A549 (cell line): ENCODE measurements around the gene IQSEC3. TPM values are rescaled to one million over a fixed set of nuclear protein-coding genes. Genes with fewer than 3 reads are reported as not detected.
"Not testable (repeated sequence)": the region's sequence is repeated elsewhere in the genome, so short reads cannot be mapped to it uniquely, and the experiment has no call there.

Experiments
- ATAC-seq, 2 experiments: fragments of 200-7000 bp in 1 of 2; fragments of >200 bp in 1 of 2; cut with Nextera tagmentation in 1 of 2; cut with Tn5 transposase in 1 of 2; 3 replicates each; pipeline versions ENCODE4 v1.8.0 to v1.9.1; 2018 to 2020; ENCODE audit warnings: mild to moderate bottlenecking in 1 of 2, moderate library complexity in 1 of 2
- CTCF ChIA-PET: fragments of 300-600 bp; sonication (Branson Sonifier 250); formaldehyde crosslinking; extraction: SDS; loops from one replicate; lab custom pipeline; 2021; ENCODE audit warnings: antibody characterized with exemption, inconsistent platforms; lab: Yijun Ruan, JAX
- POLR2A ChIA-PET: fragments of 350-600 bp; formaldehyde crosslinking; extraction: SDS; loops from one replicate; lab custom pipeline; 2021; ENCODE audit warnings: antibody characterized with exemption, inconsistent platforms; lab: Yijun Ruan, JAX
- DNase-seq, 2 experiments: peaks; one replicate each; pipeline versions ENCODE4 v3.0.0 to v3.0.0-alpha.2; 2011 to 2016; ENCODE audit warnings: low read depth in 1 of 2, low spot score in 1 of 2
- FAIRE-seq: peaks from 2 replicates; lab custom pipeline; 2011; peaks lifted over from hg19 to GRCh38; lab: Jason Lieb, UNC
- H3K27ac ChIP-seq, 2 experiments: fragments of >200 bp; sonication (Bioruptor Twin); formaldehyde crosslinking; 3 replicates each; pipeline ENCODE4 v1.5.1; 2016 to 2017
- H3K4me1 ChIP-seq: fragments of >200 bp; sonication (Bioruptor Twin); formaldehyde crosslinking; 3 replicates; pipeline ENCODE4 v1.6.1; 2016
- H3K4me2 ChIP-seq: fragments of >200 bp; sonication (Bioruptor Twin); formaldehyde crosslinking; 3 replicates; pipeline ENCODE4 v1.6.1; 2016
- H3K4me3 ChIP-seq: fragments of >200 bp; sonication (Bioruptor Twin); formaldehyde crosslinking; 3 replicates; pipeline ENCODE4 v1.5.1; 2016
- H3K9me3 ChIP-seq: fragments of >200 bp; sonication (Bioruptor Twin); formaldehyde crosslinking; 3 replicates; pipeline ENCODE4 v1.6.1; 2016
- CBX2 ChIP-seq: fragments of 200-600 bp; sonication (generic); IDR thresholded peaks from 2 replicates; pipeline ENCODE4 v1.6.1; 2016; ENCODE audit warnings: low read depth, mild to moderate bottlenecking, borderline replicate concordance
- CHD4 ChIP-seq: fragments of 200-600 bp; sonication (generic); IDR thresholded peaks from 2 replicates; pipeline ENCODE4 v1.6.1; 2016; ENCODE audit warnings: antibody characterized with exemption, mild to moderate bottlenecking, borderline replicate concordance
- EHMT2 ChIP-seq: fragments of 200-600 bp; sonication (generic); IDR thresholded peaks from 2 replicates; pipeline ENCODE4 v1.6.1; 2016; ENCODE audit warnings: antibody characterized with exemption, low read depth, mild to moderate bottlenecking, moderate library complexity
- FOSB ChIP-seq: fragments of 250-450 bp; sonication (Bioruptor Pico); IDR thresholded peaks from 2 replicates; pipeline ENCODE4 v1.5.0; 2020; ENCODE audit warnings: mild to moderate bottlenecking, moderate library complexity
- GATA3 ChIP-seq: IDR thresholded peaks from 2 replicates; pipeline ENCODE4 v1.6.1; 2012; ENCODE audit warnings: borderline replicate concordance
- HEYL ChIP-seq: fragments of 250-450 bp; sonication (Bioruptor Pico); IDR thresholded peaks from 2 replicates; pipeline ENCODE4 v1.8.0; 2021; ENCODE audit warnings: mild to moderate bottlenecking, moderate library complexity
- HOXB13 ChIP-seq: fragments of 250-450 bp; sonication (Bioruptor Pico); IDR thresholded peaks from 2 replicates; pipeline ENCODE4 v1.5.0; 2020; ENCODE audit warnings: low read depth, mild to moderate bottlenecking, moderate library complexity
- KDM5A ChIP-seq: fragments of 200-600 bp; sonication (generic); IDR thresholded peaks from 2 replicates; pipeline ENCODE4 v1.6.1; 2016; ENCODE audit warnings: antibody characterized with exemption, mild to moderate bottlenecking
- MAFK ChIP-seq: fragments of 450-650 bp; IDR thresholded peaks from 2 replicates; pipeline ENCODE4 v1.6.1; 2014; ENCODE audit not compliant: partially characterized antibody
- MYC ChIP-seq: IDR thresholded peaks from 2 replicates; pipeline ENCODE4 v1.6.1; 2012; ENCODE audit warnings: mild to moderate bottlenecking, inconsistent platforms, low read length, improper control_type of control experiment, borderline replicate concordance
- NFE2L2 ChIP-seq: fragments of 150-350 bp; conservative IDR thresholded peaks from 2 replicates; pipeline ENCODE4 v1.6.1; 2014; ENCODE audit warnings: low read length
- NPAS2 ChIP-seq: fragments of 250-450 bp; sonication (Bioruptor Pico); IDR thresholded peaks from 2 replicates; pipeline ENCODE4 v1.8.0; 2022; ENCODE audit warnings: mild to moderate bottlenecking, moderate library complexity, borderline replicate concordance
- RCOR1 ChIP-seq: fragments of 150-350 bp; IDR thresholded peaks from 2 replicates; pipeline ENCODE4 v1.6.1; 2014; ENCODE audit warnings: antibody characterized with exemption, low read length, low read depth
- TP53 ChIP-seq: fragments of 250-450 bp; sonication (Bioruptor Pico); IDR thresholded peaks from 2 replicates; pipeline ENCODE4 v1.5.0; 2021; ENCODE audit warnings: mild to moderate bottlenecking, moderate library complexity
- ZC3H11A ChIP-seq: fragments of 450-650 bp; IDR thresholded peaks from 2 replicates; pipeline ENCODE4 v1.6.1; 2014; ENCODE audit warnings: antibody characterized with exemption, mild to moderate bottlenecking
- WGBS: methylation state at CpG from one replicate; pipeline ENCODE4 v1.1.6; 2017; ENCODE audit errors: missing lambda C conversion rate; 5-methylcytosine and 5-hydroxymethylcytosine counted together
- polyA plus RNA-seq, 4 experiments: library from polyadenylated mRNA; depleted of rRNA in 3 of 4; stranded (reverse); fragments of >200 nt; fragmentation: RNase III in 1 of 4; extraction: RNeasy Plus Mini Kit Qiagen cat#74134 plus additional on column Dnase treatment in 1 of 4; gene quantifications; 2 replicates in 3 of 4; 3 replicates in 1 of 4; pipeline ENCODE4 v1.2.3, GENCODE V29; 2011 to 2017
- TF ChIP-seq, protein P1 (sequence below): IDR thresholded peaks from 2 replicates; pipeline ENCODE4 v1.6.1; 2012; ENCODE audit warnings: low read depth, borderline replicate concordance
- TF ChIP-seq, protein P2 (sequence below): fragments of >200 bp; sonication (Bioruptor Twin); formaldehyde crosslinking; IDR thresholded peaks from 3 replicates; pipeline ENCODE4 v1.6.1; 2016
- TF ChIP-seq, protein P3 (sequence below): fragments of >200 bp; sonication (Bioruptor Twin); formaldehyde crosslinking; IDR thresholded peaks from 3 replicates; pipeline ENCODE4 v1.5.1; 2016
- TF ChIP-seq, protein P4 (sequence below): fragments of 450-650 bp; IDR thresholded peaks from 2 replicates; pipeline ENCODE4 v1.6.1; 2014; ENCODE audit warnings: antibody characterized with exemption
- TF ChIP-seq, protein P5 (sequence below): fragments of >200 bp; sonication (Bioruptor Twin); formaldehyde crosslinking; IDR thresholded peaks from 2 replicates; pipeline ENCODE4 v1.6.1; 2016

Gene IQSEC3
- polyA plus RNA-seq, 2 of the 4 experiments (the other 2 are of a cell fraction): not detected

DNA sequence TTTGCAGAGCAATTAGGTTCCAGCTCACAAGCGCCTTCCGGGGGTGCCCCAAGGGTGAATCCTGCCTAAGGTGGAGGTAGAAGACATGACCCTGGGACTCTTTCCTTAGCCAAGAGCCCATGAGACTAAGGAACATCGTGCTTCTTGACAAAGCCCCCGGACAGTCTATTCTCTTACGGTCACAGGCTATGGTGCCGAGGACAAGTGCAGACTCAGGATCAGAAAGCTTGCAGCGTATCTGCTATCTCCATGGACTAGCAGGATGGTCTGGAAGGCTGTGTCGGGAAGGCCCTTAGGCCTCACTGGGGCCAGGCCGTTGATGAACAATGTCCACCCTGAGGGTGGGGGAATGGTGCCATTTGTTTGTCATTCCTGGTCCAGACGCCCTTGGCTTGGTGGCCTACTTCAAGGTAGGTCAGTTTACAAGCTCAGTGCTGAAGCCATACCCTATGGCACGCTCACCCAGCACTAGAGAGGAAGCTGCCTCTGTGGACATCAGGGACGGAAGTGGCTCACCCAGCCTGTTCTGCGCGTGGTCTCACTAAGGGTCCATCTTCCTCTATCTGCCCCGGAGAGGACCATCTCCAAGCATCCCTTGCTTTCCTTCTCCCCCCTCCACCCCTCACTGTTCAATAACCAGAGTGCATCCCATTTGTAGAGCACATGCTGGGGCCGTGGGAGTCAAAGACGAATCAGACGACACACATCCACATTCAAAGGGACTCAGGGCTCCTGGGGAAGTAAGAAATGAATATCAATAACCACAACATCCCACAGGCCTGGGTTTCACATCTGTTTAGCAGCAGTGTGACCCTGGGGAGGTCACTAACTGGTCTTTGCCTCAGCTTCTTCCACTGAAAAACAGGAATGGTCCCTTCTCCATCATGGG is 45.0 kb upstream of the IQSEC3 start:
- TF ChIP-seq TP53 (CRISPR knock-in tag): no peak
- no peak for TF ChIP-seq KDM5A
- TF ChIP-seq ZC3H11A: no peak
- TF ChIP-seq NPAS2 (CRISPR knock-in tag): no peak
- TF ChIP-seq CHD4: no peak
- no peak for TF ChIP-seq HEYL (CRISPR knock-in tag)
- TF ChIP-seq FOSB (CRISPR knock-in tag): 0 out of 2 replicates have a peak, but pooled peaks have one; percentile 41
- TF ChIP-seq HOXB13 (CRISPR knock-in tag): no peak
- TF ChIP-seq MAFK: no peak
- CTCF ChIA-PET: no interaction called here
- Histone ChIP-seq H3K4me1 (no peaks in the 10 kb centered on the region), H3K27ac (no peak overlapping the region), H3K9me3 (no peaks in the 10 kb centered on the region), H3K4me2 (no peak overlapping the region), H3K4me3 (no peak overlapping the region)
- DNase-seq: no peak
- peak; percentile 65 to 73 for ATAC-seq
- POLR2A ChIA-PET: no interaction called here
- 82% methylated on average over 18 of the region's 18 CpGs for WGBS
- no peak for FAIRE-seq

DNA sequence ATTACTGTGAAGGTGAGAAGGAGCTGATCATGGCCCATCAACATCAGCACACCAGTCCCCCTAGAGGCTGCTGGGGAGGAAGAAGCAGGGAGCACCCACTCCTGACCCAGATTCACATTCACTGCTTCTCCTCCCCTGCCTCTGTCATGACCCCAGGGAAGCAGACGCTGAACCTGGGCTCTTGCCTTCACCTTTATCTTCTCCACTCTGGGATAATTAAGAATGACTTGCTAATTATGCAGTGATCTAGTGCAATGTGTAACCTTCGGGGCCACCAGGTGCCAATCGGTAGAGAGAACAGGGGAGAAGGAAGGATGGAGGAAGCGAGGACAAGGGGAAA is 44.4 kb upstream of the IQSEC3 start:
- H3K4me2 ChIP-seq: no peak overlapping the region
- H3K9me3 ChIP-seq: no peaks in the 10 kb centered on the region
- ChIA-PET CTCF (no interaction called here), POLR2A (no interaction called here)
- TF ChIP-seq CHD4 (no peak), GATA3 (no peak), NFE2L2 (peak; percentile 83)
- FAIRE-seq (no peak), ATAC-seq (peak; percentile 80 to 86), DNase-seq (no peak)
- H3K4me3 ChIP-seq: no peak overlapping the region
- H3K27ac ChIP-seq: no peak overlapping the region
- WGBS: 81% methylated on average over 4 of the region's 4 CpGs
- no peaks in the 10 kb centered on the region for H3K4me1 ChIP-seq

DNA sequence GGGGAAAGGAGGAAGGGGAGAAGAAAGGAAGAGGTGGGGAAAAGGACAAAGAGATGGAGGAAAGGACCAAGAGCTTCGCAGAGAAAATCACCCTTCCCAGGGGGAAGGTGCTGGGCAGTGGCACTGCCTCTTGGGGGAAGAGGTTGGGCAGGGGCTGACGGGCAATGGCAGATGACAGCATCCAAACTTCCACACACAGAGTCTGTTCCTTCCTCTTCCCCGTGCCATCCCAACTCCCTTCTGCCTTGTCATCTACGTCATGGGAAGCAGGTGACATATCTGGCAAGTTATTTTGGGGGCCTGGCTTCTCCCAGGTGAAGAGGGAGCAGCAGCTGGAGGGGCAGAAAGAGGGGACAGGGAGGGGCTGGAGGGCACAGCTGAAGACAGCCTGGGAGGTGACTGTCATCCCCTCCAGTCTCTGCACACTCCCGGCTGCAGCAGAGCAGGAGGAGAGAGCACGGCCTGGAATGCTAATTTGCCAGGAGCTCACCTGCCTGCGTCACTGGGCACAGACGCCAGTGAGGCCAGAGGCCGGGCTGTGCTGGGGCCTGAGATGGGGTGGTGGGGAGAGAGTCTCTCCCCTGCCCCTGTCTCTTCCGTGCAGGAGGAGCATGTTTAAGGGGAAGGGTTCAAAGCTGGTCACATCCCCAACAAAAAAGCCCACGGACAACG is 43.9 kb upstream of the IQSEC3 start:
- TF ChIP-seq, protein P1, sequence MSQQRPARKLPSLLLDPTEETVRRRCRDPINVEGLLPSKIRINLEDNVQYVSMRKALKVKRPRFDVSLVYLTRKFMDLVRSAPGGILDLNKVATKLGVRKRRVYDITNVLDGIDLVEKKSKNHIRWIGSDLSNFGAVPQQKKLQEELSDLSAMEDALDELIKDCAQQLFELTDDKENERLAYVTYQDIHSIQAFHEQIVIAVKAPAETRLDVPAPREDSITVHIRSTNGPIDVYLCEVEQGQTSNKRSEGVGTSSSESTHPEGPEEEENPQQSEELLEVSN: no peak
- TF ChIP-seq, protein P2, sequence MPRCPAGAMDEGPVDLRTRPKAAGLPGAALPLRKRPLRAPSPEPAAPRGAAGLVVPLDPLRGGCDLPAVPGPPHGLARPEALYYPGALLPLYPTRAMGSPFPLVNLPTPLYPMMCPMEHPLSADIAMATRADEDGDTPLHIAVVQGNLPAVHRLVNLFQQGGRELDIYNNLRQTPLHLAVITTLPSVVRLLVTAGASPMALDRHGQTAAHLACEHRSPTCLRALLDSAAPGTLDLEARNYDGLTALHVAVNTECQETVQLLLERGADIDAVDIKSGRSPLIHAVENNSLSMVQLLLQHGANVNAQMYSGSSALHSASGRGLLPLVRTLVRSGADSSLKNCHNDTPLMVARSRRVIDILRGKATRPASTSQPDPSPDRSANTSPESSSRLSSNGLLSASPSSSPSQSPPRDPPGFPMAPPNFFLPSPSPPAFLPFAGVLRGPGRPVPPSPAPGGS: no peak
- TF ChIP-seq MYC (no peak), TP53 (CRISPR knock-in tag) (no peak), EHMT2 (no peak), CBX2 (no peak), RCOR1 (no peak), CHD4 (no peak)
- TF ChIP-seq, protein P3, sequence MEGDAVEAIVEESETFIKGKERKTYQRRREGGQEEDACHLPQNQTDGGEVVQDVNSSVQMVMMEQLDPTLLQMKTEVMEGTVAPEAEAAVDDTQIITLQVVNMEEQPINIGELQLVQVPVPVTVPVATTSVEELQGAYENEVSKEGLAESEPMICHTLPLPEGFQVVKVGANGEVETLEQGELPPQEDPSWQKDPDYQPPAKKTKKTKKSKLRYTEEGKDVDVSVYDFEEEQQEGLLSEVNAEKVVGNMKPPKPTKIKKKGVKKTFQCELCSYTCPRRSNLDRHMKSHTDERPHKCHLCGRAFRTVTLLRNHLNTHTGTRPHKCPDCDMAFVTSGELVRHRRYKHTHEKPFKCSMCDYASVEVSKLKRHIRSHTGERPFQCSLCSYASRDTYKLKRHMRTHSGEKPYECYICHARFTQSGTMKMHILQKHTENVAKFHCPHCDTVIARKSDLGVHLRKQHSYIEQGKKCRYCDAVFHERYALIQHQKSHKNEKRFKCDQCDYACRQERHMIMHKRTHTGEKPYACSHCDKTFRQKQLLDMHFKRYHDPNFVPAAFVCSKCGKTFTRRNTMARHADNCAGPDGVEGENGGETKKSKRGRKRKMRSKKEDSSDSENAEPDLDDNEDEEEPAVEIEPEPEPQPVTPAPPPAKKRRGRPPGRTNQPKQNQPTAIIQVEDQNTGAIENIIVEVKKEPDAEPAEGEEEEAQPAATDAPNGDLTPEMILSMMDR: no peak
- TF ChIP-seq, protein P4, sequence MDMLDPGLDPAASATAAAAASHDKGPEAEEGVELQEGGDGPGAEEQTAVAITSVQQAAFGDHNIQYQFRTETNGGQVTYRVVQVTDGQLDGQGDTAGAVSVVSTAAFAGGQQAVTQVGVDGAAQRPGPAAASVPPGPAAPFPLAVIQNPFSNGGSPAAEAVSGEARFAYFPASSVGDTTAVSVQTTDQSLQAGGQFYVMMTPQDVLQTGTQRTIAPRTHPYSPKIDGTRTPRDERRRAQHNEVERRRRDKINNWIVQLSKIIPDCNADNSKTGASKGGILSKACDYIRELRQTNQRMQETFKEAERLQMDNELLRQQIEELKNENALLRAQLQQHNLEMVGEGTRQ: no peak
- TF ChIP-seq, protein P5, sequence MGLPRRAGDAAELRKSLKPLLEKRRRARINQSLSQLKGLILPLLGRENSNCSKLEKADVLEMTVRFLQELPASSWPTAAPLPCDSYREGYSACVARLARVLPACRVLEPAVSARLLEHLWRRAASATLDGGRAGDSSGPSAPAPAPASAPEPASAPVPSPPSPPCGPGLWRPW: no peak
- Histone ChIP-seq H3K9me3 (no peaks in the 10 kb centered on the region), H3K4me3 (no peak overlapping the region), H3K4me1 (no peaks in the 10 kb centered on the region), H3K4me2 (no peak overlapping the region), H3K27ac (no peak overlapping the region)
- ChIA-PET CTCF (no interaction called here), POLR2A (no interaction called here)
- no peak for FAIRE-seq
- no peak for DNase-seq
- peak; percentile 42 to 52; a peak in 4 of 6 replicates for ATAC-seq
- 83% methylated on average over 12 of the region's 12 CpGs for WGBS

DNA sequence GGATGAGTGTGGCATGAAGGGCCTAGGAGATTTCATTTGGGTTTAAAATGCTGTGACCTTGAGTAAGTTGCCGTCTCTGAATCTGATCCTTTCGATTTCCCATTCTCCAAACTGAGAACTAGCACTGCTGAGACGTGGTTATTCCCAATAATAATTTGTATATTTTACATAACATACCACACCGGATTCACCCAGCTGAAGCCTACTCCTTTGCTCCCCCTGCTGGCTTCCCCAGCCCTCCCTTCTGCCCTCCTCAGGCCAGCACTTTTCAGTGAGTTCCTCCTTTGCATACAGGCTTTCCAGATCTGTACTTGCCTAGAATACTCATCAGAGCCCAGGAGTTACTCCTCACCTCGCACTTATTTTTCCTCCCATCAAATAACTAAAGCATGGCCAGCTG is 38.7 kb upstream of the IQSEC3 start:
- WGBS: no CpG with 5 or more reads among the region's 5 CpGs

DNA sequence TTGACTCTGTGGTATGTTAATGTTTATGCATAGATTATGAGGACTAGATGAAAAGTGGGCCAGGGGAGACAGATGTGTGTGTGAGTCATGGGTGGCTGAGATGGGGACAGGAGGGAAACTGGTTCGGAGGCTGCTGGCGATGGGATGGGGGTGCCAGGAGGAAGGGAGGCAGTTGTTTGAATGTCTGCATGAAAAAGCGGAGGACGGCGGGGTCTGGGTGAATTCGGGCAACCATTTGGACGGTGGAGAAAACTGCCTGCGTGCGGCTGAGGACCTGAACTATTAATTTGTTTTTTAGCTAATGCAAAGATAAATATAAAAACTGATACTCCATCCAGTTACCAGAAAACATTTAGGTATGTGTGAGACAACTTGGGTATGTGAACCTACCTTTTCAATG is 27.8 kb upstream of the IQSEC3 start:
- H3K9me3 ChIP-seq, H3K27ac ChIP-seq, H3K4me1 ChIP-seq, CTCF ChIA-PET, H3K4me2 ChIP-seq, H3K4me3 ChIP-seq, DNase-seq, POLR2A ChIA-PET, ATAC-seq, FAIRE-seq: not testable (repeated sequence)
- 68% methylated on average over 9 of the region's 9 CpGs for WGBS

More for the DNA sequence above, 38.7 kb upstream of the IQSEC3 start:
- H3K4me2 ChIP-seq, FAIRE-seq, POLR2A ChIA-PET, ATAC-seq, DNase-seq, H3K9me3 ChIP-seq, H3K27ac ChIP-seq, H3K4me1 ChIP-seq, CTCF ChIA-PET, H3K4me3 ChIP-seq: not testable (repeated sequence)
